HepG2 (cell line): Measurements from ENCODE around the gene POLA1. TPM values are rescaled to one million over a fixed set of nuclear protein-coding genes. Genes with fewer than 3 reads are reported as not detected.

Experiments
- ATAC-seq: fragments of 200-7000 bp; cut with Tn5 transposase; 3 replicates; pipeline ENCODE4 v1.9.1; 2020; ENCODE audit warnings: mild to moderate bottlenecking, moderate library complexity
- BruUV-seq: library from RNA; stranded (reverse); fragments of 400-500 nt; replicated peaks from 2 replicates; lab custom pipeline; 2021; lab: Mats Ljungman, UMichigan
- CTCF ChIA-PET: fragments of 300-600 bp; formaldehyde crosslinking; extraction: SDS; loops from one replicate; lab custom pipeline; 2021; ENCODE audit warnings: low total read pairs, inconsistent platforms, low intra/inter-chr PET ratio; lab: Yijun Ruan, JAX
- POLR2A ChIA-PET: fragments of 350-600 bp; sonication (Branson Sonifier 250); formaldehyde crosslinking; loops from one replicate; lab custom pipeline; 2020; ENCODE audit warnings: antibody characterized with exemption, inconsistent platforms; lab: Yijun Ruan, JAX
- DNase-seq: peaks from one replicate; pipeline ENCODE4 v3.0.0-alpha.2; 2015; ENCODE audit warnings: low spot score
- FAIRE-seq: peaks from 3 replicates; lab custom pipeline; 2011; peaks lifted over from hg19 to GRCh38; lab: Jason Lieb, UNC
- H2AFZ ChIP-seq: one replicate; pipeline ENCODE4 v1.6.1; 2011; ENCODE audit warnings: low read length, inconsistent platforms
- H3K27ac ChIP-seq: fragments of 300-600 bp; 3 replicates; pipeline ENCODE4 v1.8.0; 2011; ENCODE audit warnings: mixed run types, mild to moderate bottlenecking, mixed read lengths, low read length, inconsistent platforms; ENCODE audit not compliant: insufficient read depth; ENCODE audit errors: extremely low read length
- H3K27me3 ChIP-seq, 2 experiments: fragments of 200-600 bp in 1 of 2; 2 replicates in 1 of 2; 3 replicates in 1 of 2; pipeline versions ENCODE4 v1.6.0 to v1.8.0; 2011; ENCODE audit warnings: low read length in 2 of 2, mild to moderate bottlenecking in 2 of 2, moderate library complexity in 2 of 2, inconsistent platforms in 1 of 2; ENCODE audit not compliant: insufficient read depth in 2 of 2, control insufficient read depth in 1 of 2
- H3K36me3 ChIP-seq, 2 experiments: fragments of 200-600 bp in 1 of 2; replicated peaks in 1 of 2; 2 replicates in 1 of 2; 3 replicates in 1 of 2; pipeline versions ENCODE4 v1.5.1 to v1.8.0; 2011; ENCODE audit warnings: low read length in 2 of 2, inconsistent platforms in 1 of 2; ENCODE audit not compliant: insufficient read depth in 2 of 2, control insufficient read depth in 1 of 2
- H3K4me1 ChIP-seq: 2 replicates; pipeline ENCODE4 v1.5.1; 2012; ENCODE audit warnings: low read length, inconsistent platforms; ENCODE audit not compliant: insufficient read depth
- H3K4me2 ChIP-seq: 2 replicates; pipeline ENCODE4 v1.6.0; 2011; ENCODE audit warnings: low read depth, low read length, inconsistent platforms
- H3K4me3 ChIP-seq, 3 experiments: fragments of 200-600 bp in 1 of 3; sonication (generic), shearing (Covaris generic) in 1 of 3; replicated peaks in 1 of 3; 2 replicates each; pipeline ENCODE4 v1.5.1; 2011 to 2016; ENCODE audit warnings: low read length in 3 of 3, inconsistent platforms in 2 of 3, low read depth in 2 of 3, mild to moderate bottlenecking in 2 of 3, control low read depth in 1 of 3, mixed read lengths in 1 of 3; ENCODE audit not compliant: insufficient read depth in 1 of 3
- H3K79me2 ChIP-seq: one replicate; pipeline ENCODE4 v1.6.1; 2011; ENCODE audit warnings: low read length, inconsistent platforms; ENCODE audit not compliant: insufficient read depth
- H3K9ac ChIP-seq: 2 replicates; pipeline ENCODE4 v1.6.0; 2011; ENCODE audit warnings: mild to moderate bottlenecking, low read depth, low read length, inconsistent platforms; ENCODE audit not compliant: insufficient read depth
- H3K9me3 ChIP-seq: 2 replicates; pipeline ENCODE4 v1.5.1; 2012; ENCODE audit warnings: mild to moderate bottlenecking, low read length
- H4K20me1 ChIP-seq: 2 replicates; pipeline ENCODE4 v1.6.0; 2011; ENCODE audit warnings: inconsistent platforms, mild to moderate bottlenecking, low read length, moderate library complexity; ENCODE audit not compliant: insufficient read depth
- BCL3 ChIP-seq: sonication (generic); formaldehyde crosslinking; IDR thresholded peaks from 2 replicates; pipeline ENCODE4 v1.5.1; 2020; ENCODE audit warnings: mild to moderate bottlenecking, missing genetic modification reagents, moderate library complexity
- IRX3 ChIP-seq: sonication (generic); formaldehyde crosslinking; IDR thresholded peaks from 2 replicates; pipeline ENCODE4 v1.8.1; 2023; ENCODE audit warnings: mild to moderate bottlenecking, low read depth, missing genetic modification reagents, borderline replicate concordance
- KLF15 ChIP-seq: sonication (generic); formaldehyde crosslinking; IDR thresholded peaks from 2 replicates; pipeline ENCODE4 v1.8.1; 2023; ENCODE audit warnings: borderline replicate concordance, mild to moderate bottlenecking, inconsistent platforms, missing genetic modification reagents, mixed read lengths
- MAFF ChIP-seq: IDR thresholded peaks from 2 replicates; pipeline ENCODE4 v1.6.1; 2011; ENCODE audit warnings: low read depth, low read length, improper control_type of control experiment
- PREB ChIP-seq: sonication (generic); formaldehyde crosslinking; IDR thresholded peaks from 2 replicates; pipeline ENCODE4 v1.4.0; 2020; ENCODE audit warnings: missing genetic modification reagents
- SRY ChIP-seq: sonication (generic); formaldehyde crosslinking; IDR thresholded peaks from 2 replicates; pipeline ENCODE4 v1.8.0; 2022; ENCODE audit warnings: mild to moderate bottlenecking, missing genetic modification reagents
- ZC3H13 ChIP-seq: sonication (generic); formaldehyde crosslinking; IDR thresholded peaks from 2 replicates; pipeline ENCODE4 v1.8.1; 2023; ENCODE audit warnings: mild to moderate bottlenecking, missing genetic modification reagents, moderate library complexity
- ZFP62 ChIP-seq: sonication (generic); formaldehyde crosslinking; IDR thresholded peaks from 2 replicates; pipeline ENCODE4 v1.4.0; 2020; ENCODE audit warnings: missing genetic modification reagents
- ZNF121 ChIP-seq: sonication (generic); formaldehyde crosslinking; IDR thresholded peaks from 2 replicates; pipeline ENCODE4 v1.5.0; 2020; ENCODE audit warnings: mild to moderate bottlenecking, missing genetic modification reagents
- WGBS: methylation state at CpG from one replicate; pipeline ENCODE4 v1.1.6; 2017; ENCODE audit warnings: low lambda C conversion rate; 5-methylcytosine and 5-hydroxymethylcytosine counted together
- in situ Hi-C: cut with HindIII; loops from 2 replicates; pipeline ENCODE4 v1.10.0; 2017; ENCODE audit warnings: low pct_unique_long_range_greater_than_20kb; ENCODE audit not compliant: extremely low pct_ligation_motif_present
- intact Hi-C: fragments of 100-400 bp; cut with micrococcal nuclease; formaldehyde crosslinking; loops from one replicate; pipeline ENCODE4 v1.10.0; 2022; ENCODE audit not compliant: unreplicated experiment
- polyA plus RNA-seq, 8 experiments: library from polyadenylated mRNA; depleted of rRNA in 3 of 8; stranded (reverse) in 7 of 8; unstranded in 1 of 8; fragments of >200 nt; fragmentation: Illumina TruSeq in 4 of 8; extraction: Trizol in 4 of 8; gene quantifications; 2 replicates each; pipeline versions ENCODE4 v1.2.1 to v1.2.3, GENCODE V29; 2011 to 2016; ENCODE audit warnings: low read depth in 4 of 8, missing spikeins in 1 of 8, mixed read lengths in 1 of 8; ENCODE audit not compliant: insufficient read depth in 1 of 8
- total RNA-seq, 5 experiments: library from RNA; depleted of rRNA; stranded (reverse); fragments of >200 nt; fragmentation: Illumina TruSeq; extraction: Trizol; gene quantifications; 2 replicates each; pipeline ENCODE4 v1.2.3, GENCODE V29; 2016; ENCODE audit warnings: low read depth in 1 of 5

The POLA1 gene
- total and polyA plus RNA-seq, 2 of the 13 experiments (the other 11 are each of a cell fraction or from before 2014, with no cell fraction given), result 3.3 to 26.5 TPM

GRCh38 chrX:24828600-24828999, 134.9 kb downstream of the POLA1 start (continued):
- TF ChIP-seq PREB (no peak), ZFP62 (no peak), SRY (CRISPR knock-in tag) (no peak), BCL3 (CRISPR knock-in tag) (no peak), KLF15 (CRISPR knock-in tag) (no peak), MAFF (no peak), ZC3H13 (CRISPR knock-in tag) (no peak)

- FAIRE-seq (no peak), ATAC-seq (no peak), DNase-seq (no peak)
- in situ Hi-C loops (no loop called here), intact Hi-C loops (no loop called here)
- H3K4me2 ChIP-seq, result no peak overlapping the region
- BruUV-seq, result no TSS peak
- H3K9me3 ChIP-seq, result no peaks in the 10 kb centered on the region
- H4K20me1 ChIP-seq, result no peaks in the 10 kb centered on the region
- H3K4me3 ChIP-seq, result no peak overlapping the region
- H3K27ac ChIP-seq, result no peak overlapping the region
- no peaks in the 10 kb centered on the region for H3K79me2 ChIP-seq
- 95% methylated on average over 5 of the region's 5 CpGs for WGBS
- no peak for TF ChIP-seq IRX3
- peak; percentile 42; the same call in 1 of the 2 replicates for TF ChIP-seq ZNF121
- POLR2A ChIA-PET, result no interaction called here
- H3K27me3 ChIP-seq, result no peaks in the 10 kb centered on the region
- CTCF ChIA-PET, result no interaction called here
- H3K4me1 ChIP-seq, result no peaks in the 10 kb centered on the region
- H3K36me3 ChIP-seq, result no peaks in the 10 kb centered on the region
- H3K9ac ChIP-seq, result no peak overlapping the region
- no peak overlapping the region for H2AFZ ChIP-seq
Observed at GRCh38 chrX:24833695-24834094, 140.0 kb downstream of the POLA1 start.
